Spleen (tissue), 11 donors: Measurements from ENCODE around the gene TNFAIP8. TPM values are rescaled to one million over a fixed set of nuclear protein-coding genes. Genes with fewer than 3 reads are reported as not detected.
"Not testable (repeated sequence)": the region's sequence is repeated elsewhere in the genome, so short reads cannot be mapped to it uniquely, and the experiment has no call there.

Source experiments
- DNase-seq: peaks from one replicate; pipeline ENCODE4 v3.0.0-alpha.2; 2020
- H3K27ac ChIP-seq, 8 donors: fragments of 200-600 bp; sonication (generic) in 7 of 8; 1 replicate in 4 of 8; 2 replicates in 4 of 8; pipeline versions ENCODE4 v1.5.0 to v1.8.0; 2016 to 2021; ENCODE audit warnings: inconsistent platforms in 4 of 8, mild to moderate bottlenecking in 4 of 8, moderate library complexity in 1 of 8
- H3K27me3 ChIP-seq, 7 donors: fragments of 200-600 bp; sonication (generic) in 6 of 7; replicated peaks in 1 of 7; 1 replicate in 4 of 7; 2 replicates in 3 of 7; pipeline versions ENCODE4 v1.5.0 to v1.8.0; 2016 to 2021; ENCODE audit warnings: inconsistent platforms in 3 of 7, mild to moderate bottlenecking in 1 of 7
- H3K36me3 ChIP-seq, 6 donors: fragments of 200-600 bp; sonication (generic) in 5 of 6; 1 replicate in 4 of 6; 2 replicates in 2 of 6; pipeline versions ENCODE4 v1.5.0 to v1.8.0; 2016 to 2021; ENCODE audit warnings: inconsistent platforms in 2 of 6
- H3K4me1 ChIP-seq, 6 donors: fragments of 200-600 bp; sonication (generic) in 5 of 6; 1 replicate in 3 of 6; 2 replicates in 3 of 6; pipeline versions ENCODE4 v1.5.0 to v1.8.0; 2016 to 2021; ENCODE audit warnings: inconsistent platforms in 3 of 6
- H3K4me3 ChIP-seq, 8 donors: fragments of 200-600 bp; sonication (generic) in 7 of 8; 1 replicate in 4 of 8; 2 replicates in 4 of 8; pipeline versions ENCODE4 v1.5.0 to v1.8.0; 2016 to 2021; ENCODE audit warnings: inconsistent platforms in 4 of 8, mild to moderate bottlenecking in 4 of 8, moderate library complexity in 2 of 8
- H3K9me3 ChIP-seq, 8 donors: fragments of 200-600 bp; sonication (generic) in 7 of 8; 1 replicate in 4 of 8; 2 replicates in 4 of 8; pipeline versions ENCODE4 v1.5.0 to v1.8.0; 2016 to 2021; ENCODE audit warnings: inconsistent platforms in 4 of 8
- CTCF ChIP-seq, 11 experiments: fragments of 200-600 bp in 7 of 11; fragments of 450-650 bp in 4 of 11; sonication (generic) in 4 of 11; IDR thresholded peaks in 8 of 11; conservative IDR thresholded peaks in 3 of 11; 1 replicate in 7 of 11; 2 replicates in 4 of 11; pipeline versions ENCODE4 v1.4.0 to v1.8.0; 2016 to 2021; ENCODE audit warnings: antibody characterized with exemption in 11 of 11, inconsistent platforms in 4 of 11, mild to moderate bottlenecking in 1 of 11
- POLR2A ChIP-seq, 3 donors: fragments of 450-650 bp; IDR thresholded peaks; one replicate each; pipeline ENCODE4 v1.5.1; 2017; ENCODE audit warnings: antibody characterized with exemption in 3 of 3, mild to moderate bottlenecking in 1 of 3
- POLR2AphosphoS5 ChIP-seq, 3 donors: sonication (generic); formaldehyde crosslinking; IDR thresholded peaks; one replicate each; pipeline ENCODE4 v1.5.1; 2017; ENCODE audit warnings: antibody characterized with exemption in 3 of 3
- WGBS, 5 donors: extraction: QIAGEN DNeasy Blood & Tissue Kit in 3 of 5; methylation state at CpG; one replicate each; pipeline versions ENCODE4 v1.1.5 to v1.1.7; 2013 to 2018; 5-methylcytosine and 5-hydroxymethylcytosine counted together
- intact Hi-C: fragments of 100-400 bp; cut with DNase I; formaldehyde crosslinking; loops from one replicate; pipeline ENCODE4 v1.15.0; 2023; ENCODE audit warnings: low total_unique reads
- polyA plus RNA-seq, 3 donors: library from polyadenylated mRNA; stranded (reverse); fragments of 200-250 nt; gene quantifications; one replicate each; pipeline ENCODE4 v1.2.1, GENCODE V29; 2013
- small RNA-seq, 4 donors: library from RNA; depleted of rRNA; stranded (forward); fragments of <200 nt; gene quantifications; one replicate each; pipeline ENCODE3, GENCODE V24; 2016
- total RNA-seq, 7 donors: library from RNA; depleted of rRNA in 3 of 7; stranded (reverse); fragments of >200 nt in 3 of 7; fragmentation: NEBNext Ultra II Directional in 4 of 7; extraction: Animal tissue kit (Norgen Biotek cat#: 25700) in 4 of 7; gene quantifications; one replicate each; pipeline versions ENCODE4 v1.1.0 to v1.2.1, GENCODE V29; 2016 to 2021
- donor health status: healthy with polysubstance abuse.
- donor health status: DM: no; HTN: no; CAD: no; lungs with moderate emphysema.
- donor health status: DM: no; HTN: no; CAD: no.
- donor health status: Bipolar disorder and iron deficiency.
- donor health status: healthy.
- donor health status: DM: no; HTN: no; CAD: no.
- donor health status: DM: yes; HTN: yes; CAD: no.

TNFAIP8 gene
- total and polyA plus RNA-seq, 10 donors: 71.1 to 123 (median 101) TPM

DNA sequence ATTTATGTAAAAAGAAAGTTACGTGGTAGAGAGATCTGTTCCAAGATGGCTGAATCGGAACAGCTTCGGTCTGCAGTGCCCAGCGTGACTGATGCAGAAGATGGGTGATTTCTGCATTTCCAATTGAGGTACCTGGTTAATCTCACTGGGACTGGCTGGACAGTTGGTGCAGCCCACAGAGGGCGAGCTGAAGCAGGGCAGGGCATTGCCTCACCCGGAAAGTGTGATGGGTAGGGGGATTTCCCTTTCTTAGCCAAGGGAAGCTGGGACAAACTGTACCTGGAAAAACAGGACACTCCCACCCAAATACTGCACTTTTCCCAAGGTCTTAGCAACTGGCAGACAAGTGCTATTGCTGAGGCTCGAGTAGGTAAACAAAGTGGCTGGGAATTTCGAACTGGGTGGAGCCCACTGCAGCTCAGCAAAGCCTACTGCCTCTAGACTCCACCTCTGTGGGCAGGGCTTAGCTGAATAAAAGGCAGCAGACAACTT lies 83.4 kb downstream of the TNFAIP8 start:
- Histone ChIP-seq H3K27me3 (no peaks in the 10 kb centered on the region), H3K4me1 (peaks cover 0 to 35% (median 12%) of the 10 kb centered on the region in 6 donors), H3K4me3 (peak overlapping the region in 5 of 8 donors; percentile 8 to 59 (median 16)), H3K27ac (peak overlapping the region in 4 of 8 donors; percentile 3 to 64 (median 36)), H3K9me3 (peaks cover 0 to 12% (median 3%) of the 10 kb centered on the region in 8 donors), H3K36me3 (no peaks in the 10 kb centered on the region)
- no peak for DNase-seq
- WGBS, 5 donors: 41 to 67% (median 47%) methylated on average over 8 of the region's 8 CpGs
- TF ChIP-seq CTCF (IDR thresholded peaks at IDR 0.05 in 8 of 11, conservative IDR thresholded peaks at IDR 0.05 in 3 of 11) (no peak), POLR2AphosphoS5 (IDR thresholded peaks at IDR 0.05) (no peak), POLR2A (IDR thresholded peaks at IDR 0.05) (no peak)
- intact Hi-C loops: no loop called here

DNA sequence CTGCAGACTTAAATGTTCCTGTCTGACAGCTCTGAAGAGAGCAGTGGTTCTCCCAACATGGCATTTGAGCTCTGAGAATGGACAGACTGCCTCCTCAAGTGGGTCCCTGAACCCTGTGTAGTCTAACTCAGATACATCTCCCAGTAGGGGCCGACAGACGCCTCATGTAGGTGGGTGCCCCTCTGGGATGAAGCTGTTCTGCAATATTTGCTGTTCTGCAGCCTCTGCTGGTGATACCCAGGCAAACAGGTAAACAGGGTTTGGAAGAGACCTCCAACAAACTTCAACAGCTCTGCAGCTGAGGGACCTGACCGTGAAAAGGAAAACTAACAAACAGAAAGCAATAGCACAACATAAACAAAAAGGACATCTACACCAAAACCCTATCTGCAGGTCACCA lies 83.8 kb downstream of the TNFAIP8 start:
- WGBS, 5 donors: 74 to 93% (median 75%) methylated on average over 2 to 3 of the region's 3 CpGs
- H3K36me3 ChIP-seq, intact Hi-C loops, H3K27me3 ChIP-seq, DNase-seq: not testable (repeated sequence)
- Histone ChIP-seq H3K4me1 (peaks cover 0 to 30% (median 11%) of the 10 kb centered on the region in 6 donors), H3K9me3 (peaks cover 0 to 12% (median 3%) of the 10 kb centered on the region in 8 donors), H3K27ac (peak overlapping the region in 1 of 8 donors; percentile 64), H3K4me3 (peak overlapping the region in 3 of 8 donors; percentile 8 to 59 (median 16))

GRCh38 chr5:119444643-119445042 lies 88.8 kb downstream of the TNFAIP8 start:
- DNase-seq, H3K9me3 ChIP-seq, H3K4me1 ChIP-seq, H3K4me3 ChIP-seq, H3K36me3 ChIP-seq, intact Hi-C loops, H3K27me3 ChIP-seq, H3K27ac ChIP-seq: not testable (repeated sequence)
- WGBS, 5 donors: 86 to 94% (median 88%) methylated on average over 4 of the region's 4 CpGs

GRCh38 chr5:119445544-119445943 lies 89.7 kb downstream of the TNFAIP8 start:
- no peak overlapping the region for H3K27ac ChIP-seq
- H3K9me3 ChIP-seq: peaks cover 0 to 19% (median 12%) of the 10 kb centered on the region in 8 donors
- H3K4me1 ChIP-seq: no peaks in the 10 kb centered on the region
- H3K36me3 ChIP-seq: no peaks in the 10 kb centered on the region
- intact Hi-C loops: no loop called here
- 73 to 88% (median 80%) methylated on average over 13 of the region's 13 CpGs for WGBS, 5 donors
- H3K27me3 ChIP-seq: no peaks in the 10 kb centered on the region
- no peak for DNase-seq
- no peak overlapping the region for H3K4me3 ChIP-seq
- TF ChIP-seq POLR2A (IDR thresholded peaks at IDR 0.05): no peak
- no peak for TF ChIP-seq POLR2AphosphoS5 (IDR thresholded peaks at IDR 0.05)
- no peak for TF ChIP-seq CTCF (IDR thresholded peaks at IDR 0.05 in 8 of 11, conservative IDR thresholded peaks at IDR 0.05 in 3 of 11)

Small RNA genes lying within 50 kb of the gene (small RNA-seq; reads per million reads assigned to genes)
- gene RN7SL174P (0 reads per million in 4 donors), gene RNA5SP190 (0.15 to 0.35 (median 0.31) reads per million in 4 donors)

Other genes with a start within 250 kb of the TNFAIP8 start
- 100 to 1,000 TPM; 134 to 190 (median 159) TPM for gene HSD17B4, start 96.5 kb downstream of the TNFAIP8 start, total RNA-seq
- 100 to 1,000 TPM; 135 to 193 (median 149) TPM for gene HSD17B4, start 96.5 kb downstream of the TNFAIP8 start, polyA plus RNA-seq